HEK293T (cell line): ENCODE measurements around the gene MARCHF7.

Experiments used
- BHLHE40 ChIP-seq: fragments of 450-650 bp; IDR thresholded peaks from 2 replicates; pipeline ENCODE4 v1.6.1; 2016; ENCODE audit warnings: mild to moderate bottlenecking, moderate library complexity, borderline replicate concordance
- ELF4 ChIP-seq: fragments of 450-650 bp; IDR thresholded peaks from 2 replicates; pipeline ENCODE4 v1.6.1; 2017; ENCODE audit warnings: antibody characterized with exemption
- FOXM1 ChIP-seq: fragments of 450-650 bp; IDR thresholded peaks from 2 replicates; pipeline ENCODE4 v1.6.1; 2017; ENCODE audit warnings: mild to moderate bottlenecking, borderline replicate concordance
- TARDBP ChIP-seq: fragments of 450-650 bp; IDR thresholded peaks from 2 replicates; pipeline ENCODE4 v1.6.1; 2016

DNA sequence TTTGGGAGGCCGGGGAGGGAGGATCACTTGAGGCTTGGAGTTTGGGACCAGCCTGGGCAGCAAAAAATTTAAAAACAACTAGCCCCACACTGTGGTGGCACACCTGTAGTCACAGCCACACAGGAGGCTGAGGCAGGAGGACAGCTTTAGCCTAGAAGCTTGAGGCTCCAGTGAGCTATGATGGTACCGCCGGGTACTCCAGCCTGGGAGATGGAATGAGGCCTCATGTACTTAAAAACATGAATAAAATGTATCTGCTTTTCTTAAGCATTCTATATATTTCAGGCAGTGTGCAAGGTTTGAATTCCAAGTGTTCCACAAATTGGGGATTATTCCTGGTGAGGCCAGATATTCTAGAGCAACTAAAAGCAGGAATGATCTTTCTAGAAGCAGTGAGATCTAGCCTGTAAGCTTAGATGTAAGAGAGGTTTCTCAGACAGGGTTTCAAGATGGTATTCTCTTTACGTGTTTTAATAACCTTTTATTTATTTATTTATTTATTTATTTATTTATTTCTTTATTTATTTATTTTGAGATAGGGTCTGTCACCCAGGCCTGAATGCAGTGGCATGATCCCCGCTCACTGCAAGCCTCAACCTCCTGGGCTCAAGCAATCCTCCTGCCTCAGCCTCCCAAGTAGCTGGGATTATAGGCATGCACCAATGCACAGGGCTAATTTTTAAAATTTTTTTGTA is 4.1 kb upstream of the MARCHF7 start:
- TF ChIP-seq TARDBP: no peak
- TF ChIP-seq ELF4: no peak
- TF ChIP-seq FOXM1: no peak
- TF ChIP-seq BHLHE40: no peak
